Measurements from ENCODE around the gene WDR38. TPM values are rescaled to one million over a fixed set of nuclear protein-coding genes. Genes with fewer than 3 reads are reported as not detected.

The WDR38 gene
- total and polyA plus RNA-seq, 9 of the 15 experiments (the other 6 are each of a cell fraction or from before 2014, with no cell fraction given) = not detected

- DNase-seq (ENCODE audit: extremely low read depth in 1 of 4, low spot score in 3 of 4) (peak in 1 of 4 experiments; percentile 17), ATAC-seq (peak; percentile 26; the same call in 2 of the 3 replicates), FAIRE-seq (no peak)
- Histone ChIP-seq H4K20me1 (replicated peaks; ENCODE audit: control insufficient read depth, insufficient read depth, low read length) (no peaks in the 10 kb centered on the region), H3K4me1 (replicated peaks in 1 of 2; ENCODE audit: control insufficient read depth in 2 of 2, insufficient read depth in 2 of 2, low read length in 2 of 2) (peaks cover 0 to 20% of the 10 kb centered on the region in 2 experiments; a peak in 2 of 5 replicates), H3K9ac (ENCODE audit: insufficient read depth in 1 of 2, low read depth in 2 of 2, low read length in 2 of 2) (peak overlapping the region in 1 of 2 experiments; percentile 47; a peak in 2 of 4 replicates), H3K36me3 (ENCODE audit: control insufficient read depth, insufficient read depth, low read length) (no peaks in the 10 kb centered on the region), H3K9me3 (replicated peaks; ENCODE audit: control insufficient read depth, insufficient read depth, low read depth, low read length) (no peaks in the 10 kb centered on the region), H3K79me2 (ENCODE audit: control insufficient read depth, insufficient read depth, low read length) (no peaks in the 10 kb centered on the region), H3K4me2 (ENCODE audit: insufficient read depth, low read length) (no peak overlapping the region), H2AFZ (ENCODE audit: low read depth, low read length) (peak overlapping the region; percentile 58; the same call in 1 of the 2 replicates), H3K27ac (ENCODE audit: extremely low read depth, low read depth, low read length) (no peak overlapping the region), H3K27me3 (ENCODE audit: control insufficient read depth in 2 of 2, insufficient read depth in 2 of 2, low read length in 2 of 2) (no peaks in the 10 kb centered on the region), H3K4me3 (no peak overlapping the region), H3K9me1 (ENCODE audit: control insufficient read depth, insufficient read depth, low read length) (no peaks in the 10 kb centered on the region)
- TF ChIP-seq RBFOX2 (IDR thresholded peaks at IDR 0.05; ENCODE audit: low read depth, low read length) = no peak
- TF ChIP-seq ZNF695 (CRISPR knock-in tag; IDR thresholded peaks at IDR 0.05) = no peak
- no peak for TF ChIP-seq PCBP2 (IDR thresholded peaks at IDR 0.05; ENCODE audit: low read depth, low read length, poor library complexity, severe bottlenecking)
- peak; percentile 25; the same call in 1 of the 2 replicates for TF ChIP-seq EGR1 (conservative IDR thresholded peaks at IDR 0.05)
- TF ChIP-seq ATF3 (IDR thresholded peaks at IDR 0.05) = no peak
- TF ChIP-seq ATF3 (CRISPR knock-in tag; conservative IDR thresholded peaks at IDR 0.05) = no peak
- TF ChIP-seq MTA1 (IDR thresholded peaks at IDR 0.05; ENCODE audit: borderline replicate concordance) = no peak
- TF ChIP-seq KLF16 (IDR thresholded peaks at IDR 0.05) = no peak
- POLR2A ChIA-PET = interaction anchor here (0.6 to 1.0 kb wide), 5 partner anchors 11 to 583 kb away, joined by 3 to 4 read pairs (median 3); no protein-coding TSS in a partner anchor
- in situ Hi-C loops (cut with MboI) = loop anchor here (5.0 to 10.0 kb wide), 2 partner anchors 49 to 221 kb away; no protein-coding TSS in a partner anchor
- WGBS (ENCODE audit: insufficient coverage, low coverage, missing lambda C conversion rate) = 55% methylated on average over 11 of the region's 11 CpGs
- no TSS peak for BruUV-seq (replicated peaks)
- CTCF ChIA-PET (ENCODE audit: low intra/inter-chr PET ratio) = no interaction called here
- intact Hi-C loops (cut with micrococcal nuclease) = no loop called here
Measured at GRCh38 chr9:124843456-124844034, 9.7 kb upstream of the WDR38 start.

Data from K562 (cell line).